ENCODE results near the gene RAE1. TPM values are rescaled to one million over a fixed set of nuclear protein-coding genes. Genes with fewer than 3 reads are reported as not detected.

RAE1 gene
- total and polyA plus RNA-seq, 2 experiments from 2014 or later = 35.4 to 43.3 TPM

GRCh38 chr20:57319584-57319983 lies 31.5 kb upstream of the RAE1 start (continued):
- no peak for TF ChIP-seq CREB1 (CRISPR knock-in tag; IDR thresholded peaks at IDR 0.05; ENCODE audit: low read depth)
- no peak for TF ChIP-seq ZNF331 (CRISPR knock-in tag; IDR thresholded peaks at IDR 0.05; ENCODE audit: low read depth)
- no peak for TF ChIP-seq EZH2 (IDR thresholded peaks at IDR 0.05; ENCODE audit: low read depth, unreplicated experiment)
- TF ChIP-seq, protein P1, sequence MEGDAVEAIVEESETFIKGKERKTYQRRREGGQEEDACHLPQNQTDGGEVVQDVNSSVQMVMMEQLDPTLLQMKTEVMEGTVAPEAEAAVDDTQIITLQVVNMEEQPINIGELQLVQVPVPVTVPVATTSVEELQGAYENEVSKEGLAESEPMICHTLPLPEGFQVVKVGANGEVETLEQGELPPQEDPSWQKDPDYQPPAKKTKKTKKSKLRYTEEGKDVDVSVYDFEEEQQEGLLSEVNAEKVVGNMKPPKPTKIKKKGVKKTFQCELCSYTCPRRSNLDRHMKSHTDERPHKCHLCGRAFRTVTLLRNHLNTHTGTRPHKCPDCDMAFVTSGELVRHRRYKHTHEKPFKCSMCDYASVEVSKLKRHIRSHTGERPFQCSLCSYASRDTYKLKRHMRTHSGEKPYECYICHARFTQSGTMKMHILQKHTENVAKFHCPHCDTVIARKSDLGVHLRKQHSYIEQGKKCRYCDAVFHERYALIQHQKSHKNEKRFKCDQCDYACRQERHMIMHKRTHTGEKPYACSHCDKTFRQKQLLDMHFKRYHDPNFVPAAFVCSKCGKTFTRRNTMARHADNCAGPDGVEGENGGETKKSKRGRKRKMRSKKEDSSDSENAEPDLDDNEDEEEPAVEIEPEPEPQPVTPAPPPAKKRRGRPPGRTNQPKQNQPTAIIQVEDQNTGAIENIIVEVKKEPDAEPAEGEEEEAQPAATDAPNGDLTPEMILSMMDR (conservative IDR thresholded peaks at IDR 0.05; ENCODE audit: low read depth in 2 of 2) = no peak

GRCh38 chr20:57320358-57320757 lies 30.7 kb upstream of the RAE1 start:
- H3K79me2 ChIP-seq (replicated peaks; ENCODE audit: insufficient read depth) = no peaks in the 10 kb centered on the region
- Mint-ChIP-seq H3K4me1 (peaks cover 16% of the 10 kb centered on the region), H3K4me3 (no peak overlapping the region), H3K36me3 (ENCODE audit: low read depth) (no peaks in the 10 kb centered on the region; the same call in 2 of the 3 replicates), H3K9me3 (no peaks in the 10 kb centered on the region), H3K27me3 (ENCODE audit: insufficient read depth, low read depth, poor library complexity) (no peaks in the 10 kb centered on the region), H3K27ac (no peak overlapping the region)
- H3K4me3 ChIP-seq = no peak overlapping the region
- no peaks in the 10 kb centered on the region for H3K27me3 ChIP-seq (ENCODE audit: insufficient read depth)
- H3K36me3 ChIP-seq (ENCODE audit: insufficient read depth) = no peaks in the 10 kb centered on the region
- H3K4me2 ChIP-seq = no peak overlapping the region
- no peak overlapping the region for H2AFZ ChIP-seq
- DNase-seq (ENCODE audit: low spot score) (no peak), ATAC-seq (no peak)
- no peaks in the 10 kb centered on the region for H3K9me2 ChIP-seq (ENCODE audit: insufficient read depth)
- no peaks in the 10 kb centered on the region for H4K20me1 ChIP-seq (replicated peaks; ENCODE audit: insufficient read depth)
- peaks cover 10% of the 10 kb centered on the region for H3K4me1 ChIP-seq (ENCODE audit: insufficient read depth)
- H3K27ac ChIP-seq (ENCODE audit: low read depth) = no peak overlapping the region
- H3F3A ChIP-seq (replicated peaks; ENCODE audit: low read depth) = peaks cover 4% of the 10 kb centered on the region; the same call in 1 of the 2 replicates
- TF ChIP-seq EZH2phosphoT487 (IDR thresholded peaks at IDR 0.05; ENCODE audit: unreplicated experiment) (no peak), POLR2AphosphoS5 (IDR thresholded peaks at IDR 0.05; ENCODE audit: low read depth) (no peak), EZH2 (IDR thresholded peaks at IDR 0.05; ENCODE audit: low read depth, unreplicated experiment) (no peak), ZNF331 (CRISPR knock-in tag; IDR thresholded peaks at IDR 0.05; ENCODE audit: low read depth) (no peak), ZNF114 (CRISPR knock-in tag; IDR thresholded peaks at IDR 0.05) (no peak)
- TF ChIP-seq, protein P2, sequence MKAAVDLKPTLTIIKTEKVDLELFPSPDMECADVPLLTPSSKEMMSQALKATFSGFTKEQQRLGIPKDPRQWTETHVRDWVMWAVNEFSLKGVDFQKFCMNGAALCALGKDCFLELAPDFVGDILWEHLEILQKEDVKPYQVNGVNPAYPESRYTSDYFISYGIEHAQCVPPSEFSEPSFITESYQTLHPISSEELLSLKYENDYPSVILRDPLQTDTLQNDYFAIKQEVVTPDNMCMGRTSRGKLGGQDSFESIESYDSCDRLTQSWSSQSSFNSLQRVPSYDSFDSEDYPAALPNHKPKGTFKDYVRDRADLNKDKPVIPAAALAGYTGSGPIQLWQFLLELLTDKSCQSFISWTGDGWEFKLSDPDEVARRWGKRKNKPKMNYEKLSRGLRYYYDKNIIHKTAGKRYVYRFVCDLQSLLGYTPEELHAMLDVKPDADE (IDR thresholded peaks at IDR 0.05) = no peak
- TF ChIP-seq, protein P3, sequence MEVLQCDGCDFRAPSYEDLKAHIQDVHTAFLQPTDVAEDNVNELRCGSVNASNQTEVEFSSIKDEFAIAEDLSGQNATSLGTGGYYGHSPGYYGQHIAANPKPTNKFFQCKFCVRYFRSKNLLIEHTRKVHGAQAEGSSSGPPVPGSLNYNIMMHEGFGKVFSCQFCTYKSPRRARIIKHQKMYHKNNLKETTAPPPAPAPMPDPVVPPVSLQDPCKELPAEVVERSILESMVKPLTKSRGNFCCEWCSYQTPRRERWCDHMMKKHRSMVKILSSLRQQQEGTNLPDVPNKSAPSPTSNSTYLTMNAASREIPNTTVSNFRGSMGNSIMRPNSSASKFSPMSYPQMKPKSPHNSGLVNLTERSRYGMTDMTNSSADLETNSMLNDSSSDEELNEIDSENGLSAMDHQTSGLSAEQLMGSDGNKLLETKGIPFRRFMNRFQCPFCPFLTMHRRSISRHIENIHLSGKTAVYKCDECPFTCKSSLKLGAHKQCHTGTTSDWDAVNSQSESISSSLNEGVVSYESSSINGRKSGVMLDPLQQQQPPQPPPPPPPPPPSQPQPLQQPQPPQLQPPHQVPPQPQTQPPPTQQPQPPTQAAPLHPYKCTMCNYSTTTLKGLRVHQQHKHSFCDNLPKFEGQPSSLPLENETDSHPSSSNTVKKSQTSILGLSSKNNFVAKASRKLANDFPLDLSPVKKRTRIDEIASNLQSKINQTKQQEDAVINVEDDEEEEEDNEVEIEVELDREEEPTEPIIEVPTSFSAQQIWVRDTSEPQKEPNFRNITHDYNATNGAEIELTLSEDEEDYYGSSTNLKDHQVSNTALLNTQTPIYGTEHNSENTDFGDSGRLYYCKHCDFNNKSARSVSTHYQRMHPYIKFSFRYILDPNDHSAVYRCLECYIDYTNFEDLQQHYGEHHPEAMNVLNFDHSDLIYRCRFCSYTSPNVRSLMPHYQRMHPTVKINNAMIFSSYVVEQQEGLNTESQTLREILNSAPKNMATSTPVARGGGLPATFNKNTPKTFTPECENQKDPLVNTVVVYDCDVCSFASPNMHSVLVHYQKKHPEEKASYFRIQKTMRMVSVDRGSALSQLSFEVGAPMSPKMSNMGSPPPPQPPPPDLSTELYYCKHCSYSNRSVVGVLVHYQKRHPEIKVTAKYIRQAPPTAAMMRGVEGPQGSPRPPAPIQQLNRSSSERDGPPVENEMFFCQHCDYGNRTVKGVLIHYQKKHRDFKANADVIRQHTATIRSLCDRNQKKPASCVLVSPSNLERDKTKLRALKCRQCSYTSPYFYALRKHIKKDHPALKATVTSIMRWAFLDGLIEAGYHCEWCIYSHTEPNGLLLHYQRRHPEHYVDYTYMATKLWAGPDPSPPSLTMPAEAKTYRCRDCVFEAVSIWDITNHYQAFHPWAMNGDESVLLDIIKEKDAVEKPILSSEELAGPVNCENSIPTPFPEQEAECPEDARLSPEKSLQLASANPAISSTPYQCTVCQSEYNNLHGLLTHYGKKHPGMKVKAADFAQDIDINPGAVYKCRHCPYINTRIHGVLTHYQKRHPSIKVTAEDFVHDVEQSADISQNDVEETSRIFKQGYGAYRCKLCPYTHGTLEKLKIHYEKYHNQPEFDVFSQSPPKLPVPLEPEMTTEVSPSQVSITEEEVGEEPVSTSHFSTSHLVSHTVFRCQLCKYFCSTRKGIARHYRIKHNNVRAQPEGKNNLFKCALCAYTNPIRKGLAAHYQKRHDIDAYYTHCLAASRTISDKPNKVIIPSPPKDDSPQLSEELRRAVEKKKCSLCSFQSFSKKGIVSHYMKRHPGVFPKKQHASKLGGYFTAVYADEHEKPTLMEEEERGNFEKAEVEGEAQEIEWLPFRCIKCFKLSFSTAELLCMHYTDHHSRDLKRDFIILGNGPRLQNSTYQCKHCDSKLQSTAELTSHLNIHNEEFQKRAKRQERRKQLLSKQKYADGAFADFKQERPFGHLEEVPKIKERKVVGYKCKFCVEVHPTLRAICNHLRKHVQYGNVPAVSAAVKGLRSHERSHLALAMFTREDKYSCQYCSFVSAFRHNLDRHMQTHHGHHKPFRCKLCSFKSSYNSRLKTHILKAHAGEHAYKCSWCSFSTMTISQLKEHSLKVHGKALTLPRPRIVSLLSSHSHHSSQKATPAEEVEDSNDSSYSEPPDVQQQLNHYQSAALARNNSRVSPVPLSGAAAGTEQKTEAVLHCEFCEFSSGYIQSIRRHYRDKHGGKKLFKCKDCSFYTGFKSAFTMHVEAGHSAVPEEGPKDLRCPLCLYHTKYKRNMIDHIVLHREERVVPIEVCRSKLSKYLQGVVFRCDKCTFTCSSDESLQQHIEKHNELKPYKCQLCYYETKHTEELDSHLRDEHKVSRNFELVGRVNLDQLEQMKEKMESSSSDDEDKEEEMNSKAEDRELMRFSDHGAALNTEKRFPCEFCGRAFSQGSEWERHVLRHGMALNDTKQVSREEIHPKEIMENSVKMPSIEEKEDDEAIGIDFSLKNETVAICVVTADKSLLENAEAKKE (CRISPR knock-in tag; IDR thresholded peaks at IDR 0.05) = no peak
- TF ChIP-seq, protein P4, sequence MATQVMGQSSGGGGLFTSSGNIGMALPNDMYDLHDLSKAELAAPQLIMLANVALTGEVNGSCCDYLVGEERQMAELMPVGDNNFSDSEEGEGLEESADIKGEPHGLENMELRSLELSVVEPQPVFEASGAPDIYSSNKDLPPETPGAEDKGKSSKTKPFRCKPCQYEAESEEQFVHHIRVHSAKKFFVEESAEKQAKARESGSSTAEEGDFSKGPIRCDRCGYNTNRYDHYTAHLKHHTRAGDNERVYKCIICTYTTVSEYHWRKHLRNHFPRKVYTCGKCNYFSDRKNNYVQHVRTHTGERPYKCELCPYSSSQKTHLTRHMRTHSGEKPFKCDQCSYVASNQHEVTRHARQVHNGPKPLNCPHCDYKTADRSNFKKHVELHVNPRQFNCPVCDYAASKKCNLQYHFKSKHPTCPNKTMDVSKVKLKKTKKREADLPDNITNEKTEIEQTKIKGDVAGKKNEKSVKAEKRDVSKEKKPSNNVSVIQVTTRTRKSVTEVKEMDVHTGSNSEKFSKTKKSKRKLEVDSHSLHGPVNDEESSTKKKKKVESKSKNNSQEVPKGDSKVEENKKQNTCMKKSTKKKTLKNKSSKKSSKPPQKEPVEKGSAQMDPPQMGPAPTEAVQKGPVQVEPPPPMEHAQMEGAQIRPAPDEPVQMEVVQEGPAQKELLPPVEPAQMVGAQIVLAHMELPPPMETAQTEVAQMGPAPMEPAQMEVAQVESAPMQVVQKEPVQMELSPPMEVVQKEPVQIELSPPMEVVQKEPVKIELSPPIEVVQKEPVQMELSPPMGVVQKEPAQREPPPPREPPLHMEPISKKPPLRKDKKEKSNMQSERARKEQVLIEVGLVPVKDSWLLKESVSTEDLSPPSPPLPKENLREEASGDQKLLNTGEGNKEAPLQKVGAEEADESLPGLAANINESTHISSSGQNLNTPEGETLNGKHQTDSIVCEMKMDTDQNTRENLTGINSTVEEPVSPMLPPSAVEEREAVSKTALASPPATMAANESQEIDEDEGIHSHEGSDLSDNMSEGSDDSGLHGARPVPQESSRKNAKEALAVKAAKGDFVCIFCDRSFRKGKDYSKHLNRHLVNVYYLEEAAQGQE (IDR thresholded peaks at IDR 0.05; ENCODE audit: unreplicated experiment) = no peak
